ENCODE data around the gene WNK4. TPM values are rescaled to one million over a fixed set of nuclear protein-coding genes. Genes with fewer than 3 reads are reported as not detected.
"Not testable (repeated sequence)": the region's sequence is repeated elsewhere in the genome, so short reads cannot be mapped to it uniquely, and the experiment has no call there.

WNK4 gene
- total RNA-seq, 2 experiments from 2014 or later = 0.17 to 0.41 TPM

GRCh38 chr17:42754782-42755181 lies 25.6 kb upstream of the WNK4 start:
- peaks cover 23% of the 10 kb centered on the region for H3K27me3 Mint-ChIP-seq (ENCODE audit: low read depth)

GRCh38 chr17:42759982-42760651 lies 20.3 kb upstream of the WNK4 start:
- H3K36me3 Mint-ChIP-seq (ENCODE audit: low read depth) = no peaks in the 10 kb centered on the region
- DNase-seq = peak; percentile 34
- H3K4me1 Mint-ChIP-seq (ENCODE audit: low read depth) = peaks cover 11% of the 10 kb centered on the region
- intact Hi-C loops (cut with micrococcal nuclease) = loop anchor here (1.0 to 10.0 kb wide), 2 partner anchors 15 to 55 kb away; partner anchors contain the start of gene EZH1
- no peak overlapping the region for H3K4me3 Mint-ChIP-seq
- H3K9me3 Mint-ChIP-seq = no peaks in the 10 kb centered on the region
- H3K27me3 Mint-ChIP-seq (ENCODE audit: low read depth) = peaks cover 51% of the 10 kb centered on the region
- no peak overlapping the region for H3K27ac Mint-ChIP-seq
- CTCF ChIA-PET = interaction anchor here (0.8 to 2.4 kb wide), 10 partner anchors 13 to 182 kb away, joined by 3 to 11 read pairs (median 4); partner anchors contain the start of genes BECN1, PSMC3IP and VPS25

More at GRCh38 chr17:42754782-42755181, 25.6 kb upstream of the WNK4 start:
- H3K4me3 Mint-ChIP-seq = no peak overlapping the region
- H3K36me3 Mint-ChIP-seq (ENCODE audit: low read depth) = no peaks in the 10 kb centered on the region
- H3K9me3 Mint-ChIP-seq = no peaks in the 10 kb centered on the region
- no peak overlapping the region for H3K27ac Mint-ChIP-seq
- CTCF ChIA-PET = interaction anchor here (1.0 to 2.2 kb wide), 2 partner anchors 9 to 176 kb away, joined by 3 to 6 read pairs; no protein-coding TSS in a partner anchor
- intact Hi-C loops (cut with micrococcal nuclease) = no loop called here
- no peaks in the 10 kb centered on the region for H3K4me1 Mint-ChIP-seq (ENCODE audit: low read depth)
- DNase-seq = no peak

- DNase-seq = no peak
- intact Hi-C loops (cut with micrococcal nuclease) = loop anchor here (1.0 to 10.0 kb wide), 2 partner anchors 16 to 56 kb away; partner anchors contain the start of gene EZH1
- CTCF ChIA-PET = interaction anchor here (0.6 to 2.4 kb wide), 10 partner anchors 8 to 183 kb away, joined by 3 to 11 read pairs (median 4); partner anchors contain the start of genes BECN1, PSMC3IP and VPS25
- H3K9me3 Mint-ChIP-seq = no peaks in the 10 kb centered on the region
- no peak within 1 kb of the TSS for H3K27ac Mint-ChIP-seq
- peaks cover 56% of the 10 kb centered on the region for H3K27me3 Mint-ChIP-seq (ENCODE audit: low read depth)
- H3K4me1 Mint-ChIP-seq (ENCODE audit: low read depth) = peaks cover 11% of the 10 kb centered on the region
- H3K4me3 Mint-ChIP-seq = no peak within 1 kb of the TSS
- H3K36me3 Mint-ChIP-seq (ENCODE audit: low read depth) = no peaks in the 10 kb centered on the region
Measured at GRCh38 chr17:42760652-42761581, 19.5 kb upstream of the WNK4 start, which contains the start of gene RAMP2. Gene RAMP2 (plus strand): TSS chr17:42761227. CDS start chr17:42761262, 35 bp downstream.

GRCh38 chr17:42761638-42762037 lies 18.8 kb upstream of the WNK4 start:
- no peak overlapping the region for H3K4me3 Mint-ChIP-seq
- CTCF ChIA-PET = interaction anchor here (0.6 to 2.4 kb wide), 7 partner anchors 8 to 183 kb away, joined by 3 to 6 read pairs (median 4); partner anchors contain the start of genes TUBG2 and VPS25
- DNase-seq = no peak
- no peaks in the 10 kb centered on the region for H3K36me3 Mint-ChIP-seq (ENCODE audit: low read depth)
- H3K27ac Mint-ChIP-seq = no peak overlapping the region
- intact Hi-C loops (cut with micrococcal nuclease) = loop anchor here (10.0 kb wide), 1 partner anchor 57 kb away; no protein-coding TSS in a partner anchor
- H3K27me3 Mint-ChIP-seq (ENCODE audit: low read depth) = peaks cover 52% of the 10 kb centered on the region
- no peaks in the 10 kb centered on the region for H3K9me3 Mint-ChIP-seq
- peaks cover 11% of the 10 kb centered on the region for H3K4me1 Mint-ChIP-seq (ENCODE audit: low read depth)

GRCh38 chr17:42766124-42766523 lies 14.3 kb upstream of the WNK4 start:
- Mint-ChIP-seq H3K27ac (no peak overlapping the region), H3K9me3 (no peaks in the 10 kb centered on the region), H3K36me3 (ENCODE audit: low read depth) (no peaks in the 10 kb centered on the region), H3K4me3 (no peak overlapping the region), H3K4me1 (ENCODE audit: low read depth) (peaks cover 4% of the 10 kb centered on the region), H3K27me3 (ENCODE audit: low read depth) (peaks cover 30% of the 10 kb centered on the region)
- DNase-seq = no peak
- CTCF ChIA-PET = interaction anchor here (1.9 kb wide), 1 partner anchor 46 kb away, joined by 4 read pairs; no protein-coding TSS in a partner anchor
- intact Hi-C loops (cut with micrococcal nuclease) = loop anchor here (10.0 kb wide), 1 partner anchor 61 kb away; no protein-coding TSS in a partner anchor

- Mint-ChIP-seq H3K36me3 (ENCODE audit: low read depth) (no peaks in the 10 kb centered on the region), H3K9me3 (no peaks in the 10 kb centered on the region), H3K27ac (no peak overlapping the region), H3K4me3 (no peak overlapping the region), H3K27me3 (ENCODE audit: low read depth) (peaks cover 21% of the 10 kb centered on the region), H3K4me1 (ENCODE audit: low read depth) (peaks cover 5% of the 10 kb centered on the region)
- intact Hi-C loops (cut with micrococcal nuclease) = loop anchor here (10.0 kb wide), 1 partner anchor 63 kb away; no protein-coding TSS in a partner anchor
- DNase-seq = no peak
- CTCF ChIA-PET = interaction anchor here (0.9 kb wide), 1 partner anchor 189 kb away, joined by 4 read pairs; no protein-coding TSS in a partner anchor
Measured at GRCh38 chr17:42767512-42767911, 12.9 kb upstream of the WNK4 start.

- peaks cover 16% of the 10 kb centered on the region for H3K27me3 Mint-ChIP-seq (ENCODE audit: low read depth)
- intact Hi-C loops (cut with micrococcal nuclease) = loop anchor here (10.0 kb wide), 1 partner anchor 63 kb away; no protein-coding TSS in a partner anchor
- H3K4me3 Mint-ChIP-seq; H3K27ac Mint-ChIP-seq; H3K36me3 Mint-ChIP-seq (ENCODE audit: low read depth); CTCF ChIA-PET; DNase-seq; H3K9me3 Mint-ChIP-seq; H3K4me1 Mint-ChIP-seq (ENCODE audit: low read depth): not testable (repeated sequence)
Measured at GRCh38 chr17:42768006-42768405, 12.4 kb upstream of the WNK4 start.

GRCh38 chr17:42769964-42770363 lies 10.4 kb upstream of the WNK4 start:
- intact Hi-C loops (cut with micrococcal nuclease) = loop anchor here (10.0 kb wide), 1 partner anchor 65 kb away; no protein-coding TSS in a partner anchor

GRCh38 chr17:42772945-42773289 lies 7.5 kb upstream of the WNK4 start:
- DNase-seq = no peak
- peaks cover 29% of the 10 kb centered on the region for H3K36me3 Mint-ChIP-seq (ENCODE audit: low read depth)
- CTCF ChIA-PET = interaction anchor here (1.0 to 2.5 kb wide), 6 partner anchors 9 to 195 kb away, joined by 3 to 11 read pairs (median 8); partner anchors contain the start of genes PSMC3IP and RAMP2
- no peaks in the 10 kb centered on the region for H3K9me3 Mint-ChIP-seq
- H3K27ac Mint-ChIP-seq = peak overlapping the region; percentile 92
- H3K4me3 Mint-ChIP-seq = peak overlapping the region; percentile 99
- intact Hi-C loops (cut with micrococcal nuclease) = no loop called here
- H3K27me3 Mint-ChIP-seq (ENCODE audit: low read depth) = no peaks in the 10 kb centered on the region
- H3K4me1 Mint-ChIP-seq (ENCODE audit: low read depth) = peaks cover 25% of the 10 kb centered on the region

More at GRCh38 chr17:42769964-42770363, 10.4 kb upstream of the WNK4 start:
- DNase-seq; H3K9me3 Mint-ChIP-seq; CTCF ChIA-PET; H3K27me3 Mint-ChIP-seq (ENCODE audit: low read depth); H3K4me3 Mint-ChIP-seq; H3K27ac Mint-ChIP-seq: not testable (repeated sequence)
- peaks cover 25% of the 10 kb centered on the region for H3K4me1 Mint-ChIP-seq (ENCODE audit: low read depth)
- H3K36me3 Mint-ChIP-seq (ENCODE audit: low read depth) = peaks cover 10% of the 10 kb centered on the region

- intact Hi-C loops (cut with micrococcal nuclease) = no loop called here
- H3K27me3 Mint-ChIP-seq (ENCODE audit: low read depth) = no peaks in the 10 kb centered on the region
- H3K9me3 Mint-ChIP-seq = no peaks in the 10 kb centered on the region
- H3K36me3 Mint-ChIP-seq (ENCODE audit: low read depth) = peaks cover 30% of the 10 kb centered on the region
- peak within 1 kb of the TSS; percentile 99 for H3K4me3 Mint-ChIP-seq
- peak; percentile 84 for DNase-seq
- peaks cover 25% of the 10 kb centered on the region for H3K4me1 Mint-ChIP-seq (ENCODE audit: low read depth)
- CTCF ChIA-PET = interaction anchor here (0.6 to 2.5 kb wide), 8 partner anchors 10 to 195 kb away, joined by 3 to 11 read pairs (median 6); partner anchors contain the start of genes BECN1, PSMC3IP and RAMP2
- H3K27ac Mint-ChIP-seq = peak within 1 kb of the TSS; percentile 92
Measured at GRCh38 chr17:42773290-42774035, 6.9 kb upstream of the WNK4 start, which contains the start of gene VPS25. Gene VPS25 (plus strand): TSS chr17:42773449. CDS start chr17:42773476, 27 bp downstream.
